SK-N-SH (cell line): ENCODE results near the gene MISFA. TPM values are rescaled to one million over a fixed set of nuclear protein-coding genes. Genes with fewer than 3 reads are reported as not detected.

Source experiments
- CTCF ChIA-PET: fragments of 300-600, 350-600 bp; formaldehyde crosslinking; extraction: SDS; loops from one replicate; lab custom pipeline; 2021; lab: Yijun Ruan, JAX
- POLR2A ChIA-PET: fragments of 350-600 bp; sonication (Branson Sonifier 250); formaldehyde crosslinking; extraction: SDS; loops from one replicate; lab custom pipeline; 2020; ENCODE audit warnings: antibody characterized with exemption, inconsistent platforms; lab: Yijun Ruan, JAX
- DNase-seq: peaks from one replicate; pipeline ENCODE4 v3.0.0; 2012
- H2AFZ ChIP-seq: fragments of 200-600 bp; sonication (generic); 2 replicates; pipeline ENCODE4 v1.8.1; 2016; ENCODE audit warnings: antibody characterized with exemption, mild to moderate bottlenecking, low read depth
- H3F3A ChIP-seq: fragments of 200-600 bp; sonication (generic); replicated peaks from 2 replicates; pipeline ENCODE3; 2016; ENCODE audit warnings: antibody characterized with exemption, mild to moderate bottlenecking; ENCODE audit not compliant: insufficient read depth
- H3K27ac ChIP-seq, 2 experiments: fragments of 200-500 bp in 1 of 2; fragments of 200-600 bp in 1 of 2; sonication (Bioruptor generic) in 1 of 2; sonication (generic), shearing (Covaris generic) in 1 of 2; 2 replicates each; pipeline versions ENCODE4 v1.5.1 to v1.6.1; 2014 to 2016; ENCODE audit warnings: low read depth in 2 of 2, inconsistent platforms in 1 of 2, low read length in 1 of 2, mild to moderate bottlenecking in 1 of 2, mixed read lengths in 1 of 2
- H3K27me3 ChIP-seq: fragments of 200-600 bp; sonication (generic), shearing (Covaris generic); 2 replicates; pipeline ENCODE4 v1.6.1; 2016; ENCODE audit warnings: mixed run types; ENCODE audit not compliant: insufficient read depth
- H3K36me3 ChIP-seq, 2 experiments: fragments of 200-500 bp in 1 of 2; fragments of 200-600 bp in 1 of 2; sonication (Bioruptor generic) in 1 of 2; sonication (generic) in 1 of 2; replicated peaks in 1 of 2; 2 replicates each; pipeline versions ENCODE3 to v1.5.1; 2014 to 2016; ENCODE audit warnings: low read length in 1 of 2, mild to moderate bottlenecking in 1 of 2; ENCODE audit not compliant: insufficient read depth in 2 of 2, control insufficient read depth in 1 of 2
- H3K4me1 ChIP-seq, 2 experiments: fragments of 200-500 bp in 1 of 2; fragments of 200-600 bp in 1 of 2; sonication (Bioruptor generic) in 1 of 2; sonication (generic), shearing (Covaris generic) in 1 of 2; 2 replicates each; pipeline versions ENCODE4 v1.5.1 to v1.6.1; 2014 to 2016; ENCODE audit warnings: low read depth in 1 of 2, low read length in 1 of 2, mixed run types in 1 of 2; ENCODE audit not compliant: insufficient read depth in 2 of 2, control insufficient read depth in 1 of 2
- H3K4me2 ChIP-seq: fragments of 200-600 bp; sonication (generic), shearing (Covaris generic); 2 replicates; pipeline ENCODE4 v1.6.1; 2017; ENCODE audit warnings: mixed run types
- H3K4me3 ChIP-seq, 2 experiments: fragments of 200-500 bp in 1 of 2; fragments of 200-600 bp in 1 of 2; sonication (Bioruptor generic) in 1 of 2; sonication (generic), shearing (Covaris generic) in 1 of 2; 2 replicates each; pipeline versions ENCODE4 v1.5.1 to v1.8.1; 2014 to 2016; ENCODE audit warnings: low read depth in 2 of 2, inconsistent platforms in 1 of 2, low read length in 1 of 2, mild to moderate bottlenecking in 1 of 2, mixed read lengths in 1 of 2, moderate library complexity in 1 of 2
- H3K79me2 ChIP-seq: fragments of 200-600 bp; sonication (generic); 2 replicates; pipeline ENCODE4 v1.8.1; 2017; ENCODE audit warnings: mild to moderate bottlenecking; ENCODE audit not compliant: insufficient read depth
- H3K9ac ChIP-seq: fragments of 200-600 bp; sonication (generic); 2 replicates; pipeline ENCODE4 v1.6.1; 2017; ENCODE audit warnings: mixed run types
- H3K9me2 ChIP-seq: fragments of 200-600 bp; sonication (generic); 2 replicates; pipeline ENCODE4 v1.6.1; 2017; ENCODE audit warnings: mixed run types
- H3K9me3 ChIP-seq: fragments of 200-600 bp; sonication (generic); 2 replicates; pipeline ENCODE4 v1.6.1; 2017; ENCODE audit warnings: mixed run types, mild to moderate bottlenecking, moderate library complexity
- H4K20me1 ChIP-seq: fragments of 200-600 bp; sonication (generic); 2 replicates; pipeline ENCODE4 v1.6.1; 2017; ENCODE audit warnings: mild to moderate bottlenecking, mixed run types; ENCODE audit not compliant: insufficient read depth
- ELF1 ChIP-seq: IDR thresholded peaks from 2 replicates; pipeline ENCODE4 v1.4.0; 2012
- EZH2phosphoT487 ChIP-seq: fragments of 200-600 bp; sonication (generic); IDR thresholded peaks from 2 replicates; pipeline ENCODE4 v1.6.1; 2017; ENCODE audit warnings: low read depth, mixed run types, mild to moderate bottlenecking, antibody characterized with exemption, moderate library complexity, borderline replicate concordance
- FOXJ3 ChIP-seq: sonication (generic); formaldehyde crosslinking; IDR thresholded peaks from 2 replicates; pipeline ENCODE4 v1.5.1; 2020; ENCODE audit warnings: mild to moderate bottlenecking, missing genetic modification reagents
- FOXM1 ChIP-seq: IDR thresholded peaks from 2 replicates; pipeline ENCODE4 v1.4.0; 2012; ENCODE audit warnings: low read depth, mild to moderate bottlenecking
- GABPA ChIP-seq: IDR thresholded peaks from 2 replicates; pipeline ENCODE4 v1.4.0; 2012; ENCODE audit warnings: low read depth, mild to moderate bottlenecking
- GATA2 ChIP-seq: sonication (generic); formaldehyde crosslinking; IDR thresholded peaks from 2 replicates; pipeline ENCODE4 v1.5.0; 2020; ENCODE audit warnings: mild to moderate bottlenecking, missing genetic modification reagents
- MEF2A ChIP-seq: IDR thresholded peaks from 2 replicates; pipeline ENCODE4 v1.4.0; 2012; ENCODE audit warnings: low read depth, borderline replicate concordance
- MXI1 ChIP-seq: IDR thresholded peaks from 2 replicates; pipeline ENCODE4 v1.6.1; 2012; ENCODE audit warnings: mild to moderate bottlenecking, low read depth, low read length, improper control_type of control experiment
- NFIC ChIP-seq: IDR thresholded peaks from 2 replicates; pipeline ENCODE4 v1.4.0; 2012; ENCODE audit warnings: borderline replicate concordance
- NRF1 ChIP-seq: IDR thresholded peaks from 2 replicates; pipeline ENCODE4 v1.6.1; 2012; ENCODE audit warnings: low read depth, mild to moderate bottlenecking, low read length
- RCOR1 ChIP-seq: fragments of 150-350 bp; IDR thresholded peaks from 2 replicates; pipeline ENCODE4 v1.6.1; 2017; ENCODE audit warnings: antibody characterized with exemption, low read length
- RFX5 ChIP-seq: IDR thresholded peaks from 2 replicates; pipeline ENCODE4 v1.6.1; 2012; ENCODE audit warnings: mild to moderate bottlenecking, improper control_type of control experiment, low read length
- SIN3A ChIP-seq: IDR thresholded peaks from 2 replicates; pipeline ENCODE4 v1.6.1; 2012; ENCODE audit warnings: low read depth, mild to moderate bottlenecking, low read length, moderate library complexity, borderline replicate concordance
- SMC3 ChIP-seq: IDR thresholded peaks from 2 replicates; pipeline ENCODE4 v1.6.1; 2012; ENCODE audit warnings: low read depth, low read length, improper control_type of control experiment
- TAF1 ChIP-seq: IDR thresholded peaks from 2 replicates; pipeline ENCODE4 v1.6.1; 2012; ENCODE audit warnings: low read depth, mild to moderate bottlenecking, low read length, moderate library complexity, borderline replicate concordance
- TCF12 ChIP-seq: IDR thresholded peaks from 2 replicates; pipeline ENCODE4 v1.4.0; 2012
- YY1 ChIP-seq: IDR thresholded peaks from 2 replicates; pipeline ENCODE4 v1.4.0; 2012; ENCODE audit warnings: low read depth, mild to moderate bottlenecking
- WGBS: methylation state at CpG from one replicate; pipeline ENCODE4 v1.1.6; 2017; ENCODE audit warnings: low lambda C conversion rate; 5-methylcytosine and 5-hydroxymethylcytosine counted together
- polyA plus RNA-seq, 3 experiments: library from polyadenylated mRNA; depleted of rRNA; stranded (reverse); fragments of >200 nt; gene quantifications; 2 replicates each; pipeline ENCODE4 v1.2.3, GENCODE V29; 2012
- TF ChIP-seq, protein P1 (sequence below): IDR thresholded peaks from 2 replicates; pipeline ENCODE4 v1.4.0; 2012; ENCODE audit warnings: low read depth
- TF ChIP-seq, protein P2 (sequence below): IDR thresholded peaks from 2 replicates; pipeline ENCODE4; 2012
- TF ChIP-seq, protein P3 (sequence below): IDR thresholded peaks from 2 replicates; pipeline ENCODE4 v1.4.0; 2012; ENCODE audit warnings: low read depth, borderline replicate concordance
- TF ChIP-seq, protein P4 (sequence below): IDR thresholded peaks from 2 replicates; pipeline ENCODE4 v1.4.0; 2012; ENCODE audit warnings: low read depth, borderline replicate concordance
- TF ChIP-seq, protein P5 (sequence below): fragments of 150-350 bp; IDR thresholded peaks from 2 replicates; pipeline ENCODE4 v1.6.1; 2017; ENCODE audit warnings: antibody characterized with exemption, low read length, low read depth, borderline replicate concordance

MISFA gene
- polyA plus RNA-seq, 1 of the 3 experiments (the other 2 are of a cell fraction), result 2.4 TPM

DNA sequence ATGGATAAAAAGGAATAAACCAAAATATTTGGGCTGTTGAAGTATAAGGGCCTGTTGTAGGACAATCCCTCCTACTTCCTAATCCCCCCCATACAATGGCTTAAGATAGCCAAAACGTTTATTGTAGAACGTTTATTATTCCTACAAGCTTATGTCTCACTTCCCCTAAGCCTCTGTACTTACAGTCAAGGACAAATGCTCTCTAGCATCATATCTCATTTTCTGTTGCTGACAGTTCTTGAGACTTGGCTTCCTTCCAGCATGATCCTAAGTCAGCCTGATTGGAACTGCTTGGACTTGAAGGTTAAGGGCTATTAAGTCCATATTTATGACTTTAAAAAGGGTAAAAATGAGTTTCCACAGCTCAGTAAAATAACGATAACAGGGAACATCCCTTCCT, 8.8 kb downstream of the MISFA start:
- ChIA-PET POLR2A (interaction anchor here (0.6 kb wide), 1 partner anchor 20 kb away, joined by 3 read pairs; no protein-coding TSS in a partner anchor), CTCF (interaction anchor here (1.4 kb wide), 1 partner anchor 15 kb away, joined by 4 read pairs; no protein-coding TSS in a partner anchor)
- H3K79me2 ChIP-seq, result peaks cover 16% of the 10 kb centered on the region
- no peak overlapping the region for H3K27ac ChIP-seq
- WGBS, result 63% methylated on average over 3 of the region's 3 CpGs
- H3K36me3 ChIP-seq, result peaks cover 54 to 64% of the 10 kb centered on the region in 2 experiments
- no peak overlapping the region for H3K9ac ChIP-seq
- H3K4me1 ChIP-seq, result no peaks in the 10 kb centered on the region
- H4K20me1 ChIP-seq, result no peaks in the 10 kb centered on the region
- no peak overlapping the region for H3K4me2 ChIP-seq
- peaks cover 14% of the 10 kb centered on the region for H3F3A ChIP-seq
- H3K9me3 ChIP-seq, result no peaks in the 10 kb centered on the region
- no peak for TF ChIP-seq FOXJ3
- TF ChIP-seq SIN3A, result no peak
- no peak for TF ChIP-seq MEF2A
- no peak for TF ChIP-seq YY1
- no peaks in the 10 kb centered on the region for H3K27me3 ChIP-seq
- H2AFZ ChIP-seq, result no peak overlapping the region
- no peak for DNase-seq
- no peak overlapping the region for H3K4me3 ChIP-seq
- no peaks in the 10 kb centered on the region for H3K9me2 ChIP-seq

DNA sequence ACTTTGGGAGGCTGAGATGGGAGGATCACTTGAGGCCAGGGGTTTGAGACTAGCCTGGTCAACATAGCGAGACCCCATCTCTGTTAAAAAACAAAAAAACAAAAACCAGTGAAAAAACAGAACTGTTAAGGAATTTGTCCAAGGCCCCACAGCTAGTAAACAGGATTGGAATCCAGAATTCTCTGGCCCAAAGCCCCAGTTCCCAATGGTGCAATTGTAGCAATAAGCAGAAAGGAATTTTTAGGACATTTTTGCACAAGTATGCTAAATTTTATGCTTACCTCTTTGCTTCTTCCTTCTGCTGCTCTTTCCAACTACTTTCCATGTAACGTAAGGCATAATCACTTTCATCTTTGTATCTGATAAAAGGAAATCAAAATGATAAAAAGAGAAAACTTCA, 11.6 kb downstream of the MISFA start:
- Histone ChIP-seq H3K79me2 (peaks cover 41% of the 10 kb centered on the region), H2AFZ (no peak overlapping the region), H3K9me2 (no peaks in the 10 kb centered on the region), H3K9ac (no peak overlapping the region), H3K4me1 (no peaks in the 10 kb centered on the region), H3K36me3 (peaks cover 74 to 75% of the 10 kb centered on the region in 2 experiments), H4K20me1 (no peaks in the 10 kb centered on the region), H3K27ac (no peak overlapping the region), H3K9me3 (no peaks in the 10 kb centered on the region), H3K4me2 (no peak overlapping the region), H3K27me3 (no peaks in the 10 kb centered on the region), H3F3A (peaks cover 9% of the 10 kb centered on the region), H3K4me3 (no peak overlapping the region)
- ChIA-PET CTCF (no interaction called here), POLR2A (no interaction called here)
- WGBS, result 95% methylated on average over 2 of the region's 2 CpGs
- no peak for DNase-seq
- TF ChIP-seq, protein P1, sequence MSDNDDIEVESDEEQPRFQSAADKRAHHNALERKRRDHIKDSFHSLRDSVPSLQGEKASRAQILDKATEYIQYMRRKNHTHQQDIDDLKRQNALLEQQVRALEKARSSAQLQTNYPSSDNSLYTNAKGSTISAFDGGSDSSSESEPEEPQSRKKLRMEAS, result no peak
- TF ChIP-seq, protein P2, sequence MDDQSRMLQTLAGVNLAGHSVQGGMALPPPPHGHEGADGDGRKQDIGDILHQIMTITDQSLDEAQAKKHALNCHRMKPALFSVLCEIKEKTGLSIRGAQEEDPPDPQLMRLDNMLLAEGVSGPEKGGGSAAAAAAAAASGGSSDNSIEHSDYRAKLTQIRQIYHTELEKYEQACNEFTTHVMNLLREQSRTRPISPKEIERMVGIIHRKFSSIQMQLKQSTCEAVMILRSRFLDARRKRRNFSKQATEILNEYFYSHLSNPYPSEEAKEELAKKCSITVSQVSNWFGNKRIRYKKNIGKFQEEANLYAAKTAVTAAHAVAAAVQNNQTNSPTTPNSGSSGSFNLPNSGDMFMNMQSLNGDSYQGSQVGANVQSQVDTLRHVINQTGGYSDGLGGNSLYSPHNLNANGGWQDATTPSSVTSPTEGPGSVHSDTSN, result no peak
- TF ChIP-seq, protein P3, sequence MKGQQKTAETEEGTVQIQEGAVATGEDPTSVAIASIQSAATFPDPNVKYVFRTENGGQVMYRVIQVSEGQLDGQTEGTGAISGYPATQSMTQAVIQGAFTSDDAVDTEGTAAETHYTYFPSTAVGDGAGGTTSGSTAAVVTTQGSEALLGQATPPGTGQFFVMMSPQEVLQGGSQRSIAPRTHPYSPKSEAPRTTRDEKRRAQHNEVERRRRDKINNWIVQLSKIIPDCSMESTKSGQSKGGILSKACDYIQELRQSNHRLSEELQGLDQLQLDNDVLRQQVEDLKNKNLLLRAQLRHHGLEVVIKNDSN, result no peak
- no peak for TF ChIP-seq ELF1
- TF ChIP-seq MEF2A, result no peak
- no peak for TF ChIP-seq GATA2 (CRISPR knock-in tag)
- TF ChIP-seq NRF1, result no peak
- TF ChIP-seq SIN3A, result no peak
- no peak for TF ChIP-seq GABPA
- TF ChIP-seq TCF12, result no peak
- no peak for TF ChIP-seq FOXM1
- TF ChIP-seq RFX5, result no peak
- no peak for TF ChIP-seq RCOR1
- no peak for TF ChIP-seq MXI1
- TF ChIP-seq EZH2phosphoT487, result no peak
- no peak for TF ChIP-seq NFIC
- TF ChIP-seq, protein P4, sequence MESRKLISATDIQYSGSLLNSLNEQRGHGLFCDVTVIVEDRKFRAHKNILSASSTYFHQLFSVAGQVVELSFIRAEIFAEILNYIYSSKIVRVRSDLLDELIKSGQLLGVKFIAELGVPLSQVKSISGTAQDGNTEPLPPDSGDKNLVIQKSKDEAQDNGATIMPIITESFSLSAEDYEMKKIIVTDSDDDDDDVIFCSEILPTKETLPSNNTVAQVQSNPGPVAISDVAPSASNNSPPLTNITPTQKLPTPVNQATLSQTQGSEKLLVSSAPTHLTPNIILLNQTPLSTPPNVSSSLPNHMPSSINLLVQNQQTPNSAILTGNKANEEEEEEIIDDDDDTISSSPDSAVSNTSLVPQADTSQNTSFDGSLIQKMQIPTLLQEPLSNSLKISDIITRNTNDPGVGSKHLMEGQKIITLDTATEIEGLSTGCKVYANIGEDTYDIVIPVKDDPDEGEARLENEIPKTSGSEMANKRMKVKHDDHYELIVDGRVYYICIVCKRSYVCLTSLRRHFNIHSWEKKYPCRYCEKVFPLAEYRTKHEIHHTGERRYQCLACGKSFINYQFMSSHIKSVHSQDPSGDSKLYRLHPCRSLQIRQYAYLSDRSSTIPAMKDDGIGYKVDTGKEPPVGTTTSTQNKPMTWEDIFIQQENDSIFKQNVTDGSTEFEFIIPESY, result no peak
- TF ChIP-seq, protein P5, sequence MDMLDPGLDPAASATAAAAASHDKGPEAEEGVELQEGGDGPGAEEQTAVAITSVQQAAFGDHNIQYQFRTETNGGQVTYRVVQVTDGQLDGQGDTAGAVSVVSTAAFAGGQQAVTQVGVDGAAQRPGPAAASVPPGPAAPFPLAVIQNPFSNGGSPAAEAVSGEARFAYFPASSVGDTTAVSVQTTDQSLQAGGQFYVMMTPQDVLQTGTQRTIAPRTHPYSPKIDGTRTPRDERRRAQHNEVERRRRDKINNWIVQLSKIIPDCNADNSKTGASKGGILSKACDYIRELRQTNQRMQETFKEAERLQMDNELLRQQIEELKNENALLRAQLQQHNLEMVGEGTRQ, result no peak
- no peak for TF ChIP-seq SMC3
- TF ChIP-seq TAF1, result no peak
